ENCODE measurements around the gene FOXO1. TPM values are rescaled to one million over a fixed set of nuclear protein-coding genes. Genes with fewer than 3 reads are reported as not detected.

The FOXO1 gene
- total and polyA plus RNA-seq, 2 experiments from 2014 or later, result 32.4 to 68.0 TPM

- Histone ChIP-seq H3K27ac (ENCODE audit: low read depth) (0 out of 2 replicates have a peak overlapping the region, but pooled peaks have one; percentile 11), H3K4me3 (no peak overlapping the region), H3F3A (replicated peaks; ENCODE audit: low read depth) (0 out of 2 replicates have a peak, but pooled peaks cover 2% of the 10 kb centered on the region), H4K20me1 (replicated peaks; ENCODE audit: insufficient read depth) (peaks cover 86% of the 10 kb centered on the region), H3K27me3 (ENCODE audit: insufficient read depth) (no peaks in the 10 kb centered on the region), H3K36me3 (ENCODE audit: insufficient read depth) (no peaks in the 10 kb centered on the region), H3K79me2 (replicated peaks; ENCODE audit: insufficient read depth) (peaks cover 100% of the 10 kb centered on the region), H3K9me2 (ENCODE audit: insufficient read depth) (no peaks in the 10 kb centered on the region), H2AFZ (no peak overlapping the region), H3K4me2 (no peak overlapping the region), H3K4me1 (ENCODE audit: insufficient read depth) (peaks cover 55% of the 10 kb centered on the region)
- Mint-ChIP-seq H3K27ac (no peak overlapping the region; the same call in 1 of the 2 replicates), H3K27me3 (ENCODE audit: insufficient read depth, low read depth, poor library complexity) (peaks cover 5% of the 10 kb centered on the region), H3K4me3 (no peak overlapping the region), H3K36me3 (ENCODE audit: low read depth) (peaks cover 11% of the 10 kb centered on the region; the same call in 2 of the 3 replicates), H3K9me3 (no peaks in the 10 kb centered on the region), H3K4me1 (peaks cover 67% of the 10 kb centered on the region)
- ATAC-seq (no peak), DNase-seq (ENCODE audit: low spot score) (no peak)
- TF ChIP-seq REST (IDR thresholded peaks at IDR 0.05; ENCODE audit: unreplicated experiment), result no peak
- no peak for TF ChIP-seq POLR2AphosphoS5 (IDR thresholded peaks at IDR 0.05; ENCODE audit: low read depth)
- TF ChIP-seq ZNF331 (CRISPR knock-in tag; IDR thresholded peaks at IDR 0.05; ENCODE audit: low read depth), result no peak
Observed at GRCh38 chr13:40608308-40608707, 58.1 kb downstream of the FOXO1 start.

- Histone ChIP-seq H3K27me3 (ENCODE audit: insufficient read depth) (no peaks in the 10 kb centered on the region), H3K4me1 (ENCODE audit: insufficient read depth) (peaks cover 53% of the 10 kb centered on the region), H4K20me1 (replicated peaks; ENCODE audit: insufficient read depth) (peaks cover 76% of the 10 kb centered on the region), H3F3A (replicated peaks; ENCODE audit: low read depth) (peaks cover 3% of the 10 kb centered on the region; the same call in 1 of the 2 replicates), H3K79me2 (replicated peaks; ENCODE audit: insufficient read depth) (peaks cover 100% of the 10 kb centered on the region), H3K9me2 (ENCODE audit: insufficient read depth) (no peaks in the 10 kb centered on the region), H3K4me3 (no peak overlapping the region), H3K36me3 (ENCODE audit: insufficient read depth) (no peaks in the 10 kb centered on the region), H3K27ac (ENCODE audit: low read depth) (no peak overlapping the region), H2AFZ (no peak overlapping the region), H3K4me2 (peak overlapping the region; percentile 18; the same call in 1 of the 2 replicates)
- peaks cover 9% of the 10 kb centered on the region; the same call in 2 of the 3 replicates for H3K36me3 Mint-ChIP-seq (ENCODE audit: low read depth)
- peak overlapping the region; percentile 18 for H3K27ac Mint-ChIP-seq
- peaks cover 5% of the 10 kb centered on the region for H3K27me3 Mint-ChIP-seq (ENCODE audit: insufficient read depth, low read depth, poor library complexity)
- peaks cover 62% of the 10 kb centered on the region for H3K4me1 Mint-ChIP-seq
- H3K9me3 Mint-ChIP-seq, result no peaks in the 10 kb centered on the region
- peak; percentile 34 for ATAC-seq
- no peak for DNase-seq (ENCODE audit: low spot score)
- H3K4me3 Mint-ChIP-seq, result no peak overlapping the region; the same call in 2 of the 3 replicates
- no peak for TF ChIP-seq ZNF114 (CRISPR knock-in tag; IDR thresholded peaks at IDR 0.05)
- TF ChIP-seq CREB1 (CRISPR knock-in tag; IDR thresholded peaks at IDR 0.05; ENCODE audit: low read depth), result no peak
- no peak for TF ChIP-seq ETS1 (IDR thresholded peaks at IDR 0.05)
- no peak for TF ChIP-seq EZH2phosphoT487 (IDR thresholded peaks at IDR 0.05; ENCODE audit: unreplicated experiment)
- no peak for TF ChIP-seq ZNF462 (CRISPR knock-in tag; IDR thresholded peaks at IDR 0.05)
- no peak for TF ChIP-seq ZNF331 (CRISPR knock-in tag; IDR thresholded peaks at IDR 0.05; ENCODE audit: low read depth)
- no peak for TF ChIP-seq NANOG (IDR thresholded peaks at IDR 0.05; ENCODE audit: borderline replicate concordance)
- no peak for TF ChIP-seq EZH2 (IDR thresholded peaks at IDR 0.05; ENCODE audit: low read depth, unreplicated experiment)
Observed at GRCh38 chr13:40605573-40605972, 60.9 kb downstream of the FOXO1 start.
